K562 (cell line): ENCODE data around the gene JMJD1C. TPM values are rescaled to one million over a fixed set of nuclear protein-coding genes. Genes with fewer than 3 reads are reported as not detected.

Experiments used
- ADNP ChIP-seq: fragments of 200-800 bp; sonication (Bioruptor generic); IDR thresholded peaks from 2 replicates; pipeline ENCODE4 v1.6.1; 2016; ENCODE audit warnings: missing genetic modification characterization, missing compliant biosample characterization
- CREB1 ChIP-seq, 2 experiments: sonication (generic) in 1 of 2; formaldehyde crosslinking in 1 of 2; IDR thresholded peaks; 2 replicates each; pipeline versions ENCODE4 v1.6.1 to v1.8.0; 2012 to 2022; ENCODE audit warnings: inconsistent platforms in 1 of 2, mild to moderate bottlenecking in 1 of 2, missing genetic modification reagents in 1 of 2, moderate library complexity in 1 of 2
- CREBBP ChIP-seq: IDR thresholded peaks from one replicate; pipeline ENCODE4 v1.6.1; 2012; ENCODE audit warnings: low read depth, mild to moderate bottlenecking, control low read depth, inconsistent platforms, low read length
- E2F3 ChIP-seq: fragments of 250-450 bp; sonication (Bioruptor Pico); IDR thresholded peaks from 2 replicates; pipeline ENCODE4 v1.4.0; 2020; ENCODE audit warnings: mild to moderate bottlenecking
- HOMEZ ChIP-seq: fragments of 250-450 bp; sonication (Bioruptor Pico); IDR thresholded peaks from 2 replicates; pipeline ENCODE4 v1.4.0; 2020; ENCODE audit warnings: mild to moderate bottlenecking, moderate library complexity
- MBD2 ChIP-seq: sonication (generic); IDR thresholded peaks from 2 replicates; pipeline ENCODE4 v1.6.1; 2016; ENCODE audit warnings: low read depth, borderline replicate concordance
- MXI1 ChIP-seq: IDR thresholded peaks from 2 replicates; pipeline ENCODE4 v1.6.1; 2011; ENCODE audit warnings: low read depth, mild to moderate bottlenecking, improper control_type of control experiment, low read length
- PKNOX1 ChIP-seq: fragments of 450-650 bp; IDR thresholded peaks from 2 replicates; pipeline ENCODE4 v1.6.1; 2016
- POLR3A ChIP-seq: IDR thresholded peaks from 2 replicates; pipeline ENCODE4 v1.6.1; 2011; ENCODE audit warnings: borderline replicate concordance, mild to moderate bottlenecking, moderate library complexity; ENCODE audit not compliant: insufficient read length, insufficient read depth; ENCODE audit errors: extremely low read depth
- RFX5 ChIP-seq: IDR thresholded peaks from 2 replicates; pipeline ENCODE4 v1.6.1; 2011; ENCODE audit warnings: low read depth, mild to moderate bottlenecking, improper control_type of control experiment, low read length
- SMARCA5 ChIP-seq: fragments of 450-650 bp; IDR thresholded peaks from 2 replicates; pipeline ENCODE4 v1.6.1; 2016
- SREBF1 ChIP-seq: fragments of 150-350 bp; IDR thresholded peaks from 2 replicates; pipeline ENCODE4 v1.6.1; 2014; ENCODE audit warnings: antibody characterized with exemption, low read depth, low read length, borderline replicate concordance
- THRB ChIP-seq: fragments of 450-650 bp; formaldehyde crosslinking; conservative IDR thresholded peaks from 2 replicates; pipeline ENCODE4 v1.4.0; 2022; ENCODE audit warnings: mild to moderate bottlenecking, missing genetic modification characterization
- ZBTB7A ChIP-seq: IDR thresholded peaks from 2 replicates; pipeline ENCODE4 v1.6.1; 2011; ENCODE audit warnings: low read depth, mild to moderate bottlenecking, low read length, moderate library complexity, borderline replicate concordance; ENCODE audit not compliant: control insufficient read depth
- ZBTB8A ChIP-seq: fragments of 450-650 bp; IDR thresholded peaks from 2 replicates; pipeline ENCODE4 v1.6.1; 2018; ENCODE audit warnings: mild to moderate bottlenecking, moderate library complexity; ENCODE audit not compliant: partially characterized antibody
- ZNF583 ChIP-seq: fragments of 250-450 bp; sonication (Bioruptor Pico); IDR thresholded peaks from 2 replicates; pipeline ENCODE4 v1.4.0; 2020
- ZNF584 ChIP-seq: fragments of 200-800 bp; sonication (Bioruptor generic); IDR thresholded peaks from 2 replicates; pipeline ENCODE4 v1.6.1; 2016; ENCODE audit warnings: low read depth, mild to moderate bottlenecking, missing genetic modification characterization, missing compliant biosample characterization
- polyA plus RNA-seq, 8 experiments: library from polyadenylated mRNA; depleted of rRNA in 4 of 8; stranded (reverse) in 5 of 8; unstranded in 3 of 8; fragments of >200 nt; fragmentation: Nextera tagmentation in 2 of 8; fragmentation: Illumina TruSeq in 1 of 8; extraction: Ambion mirVana in 2 of 8; extraction: Trizol in 1 of 8; gene quantifications; 2 replicates each; pipeline versions ENCODE4 v1.2.1 to v1.2.3, GENCODE V29; 2011 to 2014; ENCODE audit warnings: inconsistent platforms in 1 of 8, missing spikeins in 1 of 8
- total RNA-seq, 7 experiments: library from RNA; depleted of rRNA in 6 of 7; stranded (reverse); fragments of >200 nt in 6 of 7; fragmentation: Illumina TruSeq in 2 of 7; extraction: Trizol in 2 of 7; gene quantifications; 2 replicates each; pipeline versions ENCODE4 v1.2.1 to v1.2.3, GENCODE V29; 2011 to 2021; ENCODE audit warnings: low replicate concordance in 1 of 7
- TF ChIP-seq, protein P1 (sequence below): fragments of 250-450 bp; sonication (Bioruptor Pico); IDR thresholded peaks from 2 replicates; pipeline ENCODE4 v1.5.0; 2021; ENCODE audit warnings: mild to moderate bottlenecking, borderline replicate concordance
- TF ChIP-seq, protein P2 (sequence below): fragments of 250-450 bp; sonication (Bioruptor Pico); IDR thresholded peaks from 2 replicates; pipeline ENCODE4 v1.8.0; 2022; ENCODE audit warnings: moderate library complexity, mild to moderate bottlenecking, inconsistent platforms

The JMJD1C gene
- total and polyA plus RNA-seq, 9 of the 15 experiments (the other 6 are each of a cell fraction or from before 2014, with no cell fraction given) = 25.3 to 68.0 (median 47.2) TPM

- TF ChIP-seq POLR3A = no peak
- no peak for TF ChIP-seq ADNP (tag)
- TF ChIP-seq, protein P1, sequence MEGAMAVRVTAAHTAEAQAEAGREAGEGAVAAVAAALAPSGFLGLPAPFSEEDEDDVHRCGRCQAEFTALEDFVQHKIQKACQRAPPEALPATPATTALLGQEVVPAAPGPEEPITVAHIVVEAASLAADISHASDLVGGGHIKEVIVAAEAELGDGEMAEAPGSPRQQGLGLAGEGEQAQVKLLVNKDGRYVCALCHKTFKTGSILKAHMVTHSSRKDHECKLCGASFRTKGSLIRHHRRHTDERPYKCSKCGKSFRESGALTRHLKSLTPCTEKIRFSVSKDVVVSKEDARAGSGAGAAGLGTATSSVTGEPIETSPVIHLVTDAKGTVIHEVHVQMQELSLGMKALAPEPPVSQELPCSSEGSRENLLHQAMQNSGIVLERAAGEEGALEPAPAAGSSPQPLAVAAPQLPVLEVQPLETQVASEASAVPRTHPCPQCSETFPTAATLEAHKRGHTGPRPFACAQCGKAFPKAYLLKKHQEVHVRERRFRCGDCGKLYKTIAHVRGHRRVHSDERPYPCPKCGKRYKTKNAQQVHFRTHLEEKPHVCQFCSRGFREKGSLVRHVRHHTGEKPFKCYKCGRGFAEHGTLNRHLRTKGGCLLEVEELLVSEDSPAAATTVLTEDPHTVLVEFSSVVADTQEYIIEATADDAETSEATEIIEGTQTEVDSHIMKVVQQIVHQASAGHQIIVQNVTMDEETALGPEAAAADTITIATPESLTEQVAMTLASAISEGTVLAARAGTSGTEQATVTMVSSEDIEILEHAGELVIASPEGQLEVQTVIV (CRISPR knock-in tag) = no peak
- peak; percentile 55; the same call in 1 of the 2 replicates for TF ChIP-seq SMARCA5
- TF ChIP-seq ZNF583 (CRISPR knock-in tag) = peak; percentile 27; the same call in 1 of the 2 replicates
- TF ChIP-seq E2F3 (CRISPR knock-in tag) = 0 out of 2 replicates have a peak, but pooled peaks have one; percentile 14
- peak; percentile 68; the same call in 1 of the 2 replicates for TF ChIP-seq SREBF1
- TF ChIP-seq MBD2 = peak; percentile 64; the same call in 1 of the 2 replicates
- TF ChIP-seq MXI1 = peak; percentile 30
- TF ChIP-seq HOMEZ = 0 out of 2 replicates have a peak, but pooled peaks have one; percentile 32
- peak; percentile 95 for TF ChIP-seq CREB1 (IDR thresholded peaks at IDR 0.05)
- TF ChIP-seq CREB1 (CRISPR knock-in tag; IDR thresholded peaks at IDR 0.05) = peak; percentile 97
- peak; percentile 52; the same call in 1 of the 2 replicates for TF ChIP-seq RFX5
- TF ChIP-seq ZNF584 (CRISPR knock-in tag) = no peak
- TF ChIP-seq ZBTB8A = no peak
- TF ChIP-seq PKNOX1 = peak; percentile 88
- peak; percentile 64; the same call in 1 of the 2 replicates for TF ChIP-seq THRB (CRISPR knock-in tag)
- TF ChIP-seq, protein P2, sequence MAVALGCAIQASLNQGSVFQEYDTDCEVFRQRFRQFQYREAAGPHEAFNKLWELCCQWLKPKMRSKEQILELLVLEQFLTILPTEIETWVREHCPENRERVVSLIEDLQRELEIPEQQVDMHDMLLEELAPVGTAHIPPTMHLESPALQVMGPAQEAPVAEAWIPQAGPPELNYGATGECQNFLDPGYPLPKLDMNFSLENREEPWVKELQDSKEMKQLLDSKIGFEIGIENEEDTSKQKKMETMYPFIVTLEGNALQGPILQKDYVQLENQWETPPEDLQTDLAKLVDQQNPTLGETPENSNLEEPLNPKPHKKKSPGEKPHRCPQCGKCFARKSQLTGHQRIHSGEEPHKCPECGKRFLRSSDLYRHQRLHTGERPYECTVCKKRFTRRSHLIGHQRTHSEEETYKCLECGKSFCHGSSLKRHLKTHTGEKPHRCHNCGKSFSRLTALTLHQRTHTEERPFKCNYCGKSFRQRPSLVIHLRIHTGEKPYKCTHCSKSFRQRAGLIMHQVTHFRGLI (CRISPR knock-in tag) = no peak
- no peak for TF ChIP-seq CREBBP
- TF ChIP-seq ZBTB7A = peak; percentile 97
Observed at GRCh38 chr10:63133056-63133820, 332.5 kb downstream of the JMJD1C start, which contains the start of gene NRBF2 (continued).
